Measurements from ENCODE around the gene FYCO1. TPM values are rescaled to one million over a fixed set of nuclear protein-coding genes. Genes with fewer than 3 reads are reported as not detected.

Gene FYCO1
- total RNA-seq, 1 donor from 2014 or later: 14.9 TPM

GRCh38 chr3:45908761-45909160, 86.9 kb downstream of the FYCO1 start:
- DNase-seq (no peak), ATAC-seq (ENCODE audit: low read depth) (no peak)
- intact Hi-C loops (cut with micrococcal nuclease): loop anchor here (5.0 kb wide), 2 partner anchors 36 to 66 kb away; partner anchors contain the start of gene LZTFL1
- H3K36me3 Mint-ChIP-seq (ENCODE audit: low read depth): no peaks in the 10 kb centered on the region
- no peaks in the 10 kb centered on the region for H3K27me3 Mint-ChIP-seq
- ChIA-PET POLR2A (no interaction called here), CTCF (no interaction called here)
- no peak overlapping the region for H3K4me3 Mint-ChIP-seq
- no peaks in the 10 kb centered on the region for H3K9me3 Mint-ChIP-seq
- H3K4me1 Mint-ChIP-seq: peaks cover 44% of the 10 kb centered on the region
- TF ChIP-seq CTCF (IDR thresholded peaks at IDR 0.05): no peak
- no peak overlapping the region for H3K27ac Mint-ChIP-seq

- no peaks in the 10 kb centered on the region for H3K9me3 Mint-ChIP-seq
- intact Hi-C loops (cut with micrococcal nuclease): loop anchor here (5.0 kb wide), 2 partner anchors 36 to 66 kb away; partner anchors contain the start of gene LZTFL1
- H3K4me1 Mint-ChIP-seq: peaks cover 48% of the 10 kb centered on the region
- H3K27ac Mint-ChIP-seq: no peak overlapping the region
- no peaks in the 10 kb centered on the region for H3K36me3 Mint-ChIP-seq (ENCODE audit: low read depth)
- DNase-seq: no peak
- ChIA-PET POLR2A (no interaction called here), CTCF (no interaction called here)
- H3K27me3 Mint-ChIP-seq: no peaks in the 10 kb centered on the region
- H3K4me3 Mint-ChIP-seq: no peak overlapping the region
- no peak for ATAC-seq (ENCODE audit: low read depth)
- no peak for TF ChIP-seq CTCF (IDR thresholded peaks at IDR 0.05)
These were observed 87.6 kb downstream of the FYCO1 start for GRCh38 chr3:45907769-45908705.

GRCh38 chr3:45906681-45907407, 88.8 kb downstream of the FYCO1 start:
- H3K4me3 Mint-ChIP-seq: no peak overlapping the region
- no peaks in the 10 kb centered on the region for H3K27me3 Mint-ChIP-seq
- no peaks in the 10 kb centered on the region for H3K9me3 Mint-ChIP-seq
- no peak for TF ChIP-seq CTCF (IDR thresholded peaks at IDR 0.05)
- no peaks in the 10 kb centered on the region for H3K36me3 Mint-ChIP-seq (ENCODE audit: low read depth)
- ATAC-seq (ENCODE audit: low read depth) (no peak), DNase-seq (no peak)
- intact Hi-C loops (cut with micrococcal nuclease): loop anchor here (5.0 kb wide), 2 partner anchors 35 to 65 kb away; partner anchors contain the start of gene LZTFL1
- H3K4me1 Mint-ChIP-seq: peaks cover 48% of the 10 kb centered on the region
- ChIA-PET CTCF (no interaction called here), POLR2A (no interaction called here)
- no peak overlapping the region for H3K27ac Mint-ChIP-seq

- H3K36me3 Mint-ChIP-seq (ENCODE audit: low read depth): no peaks in the 10 kb centered on the region
- intact Hi-C loops (cut with micrococcal nuclease): loop anchor here (2.0 to 5.0 kb wide), 3 partner anchors 33 to 63 kb away; partner anchors contain the start of gene LZTFL1
- H3K27ac Mint-ChIP-seq: no peak overlapping the region
- no peaks in the 10 kb centered on the region for H3K27me3 Mint-ChIP-seq
- TF ChIP-seq CTCF (IDR thresholded peaks at IDR 0.05): no peak
- no peak for DNase-seq
- ChIA-PET CTCF (interaction anchor here (2.8 kb wide), 1 partner anchor 24 kb away, joined by 7 read pairs; no protein-coding TSS in a partner anchor), POLR2A (interaction anchor here (1.8 kb wide), 1 partner anchor 64 kb away, joined by 8 read pairs; the partner anchor contains the start of gene LZTFL1)
- peaks cover 48% of the 10 kb centered on the region for H3K4me1 Mint-ChIP-seq
- H3K4me3 Mint-ChIP-seq: no peak overlapping the region
- no peak for ATAC-seq (ENCODE audit: low read depth)
- H3K9me3 Mint-ChIP-seq: no peaks in the 10 kb centered on the region
These were observed 89.9 kb downstream of the FYCO1 start for GRCh38 chr3:45905755-45906154.
